Stimulated activated naive CD8-positive, alpha-beta T cell treated with anti-CD3 and anti-CD28 coated beads, Interleukin-15, amount 100 ng/mL, for 72 hours (primary cell): ENCODE results near the gene ATP9B.

Source experiments
- ATAC-seq: fragments of 150-1000 bp; cut with Tn5 transposase; 2 replicates; pipeline ENCODE4 v1.10.0; 2021; ENCODE audit warnings: mild to moderate bottlenecking, moderate library complexity
- DNase-seq, 2 donors: peaks; one replicate each; pipeline ENCODE4 v3.0.0; 2021 to 2022
- H3K27ac Mint-ChIP-seq, 2 donors: one replicate each; pipeline ENCODE4 v1.8.0; 2022; ENCODE audit warnings: mild to moderate bottlenecking in 2 of 2, mixed read lengths in 2 of 2, moderate library complexity in 2 of 2
- H3K27me3 Mint-ChIP-seq: one replicate; pipeline ENCODE4 v1.8.0; 2022; ENCODE audit warnings: mixed read lengths
- H3K4me1 Mint-ChIP-seq: one replicate; pipeline ENCODE4 v1.8.0; 2022; ENCODE audit warnings: mild to moderate bottlenecking, mixed read lengths
- H3K4me3 Mint-ChIP-seq, 2 donors: one replicate each; pipeline ENCODE4 v1.8.0; 2022; ENCODE audit warnings: mild to moderate bottlenecking in 2 of 2, mixed read lengths in 2 of 2, moderate library complexity in 1 of 2
- H3K9me3 Mint-ChIP-seq, 2 donors: one replicate each; pipeline ENCODE4 v1.8.0; 2022; ENCODE audit warnings: mixed read lengths in 2 of 2

ATP9B gene

DNA sequence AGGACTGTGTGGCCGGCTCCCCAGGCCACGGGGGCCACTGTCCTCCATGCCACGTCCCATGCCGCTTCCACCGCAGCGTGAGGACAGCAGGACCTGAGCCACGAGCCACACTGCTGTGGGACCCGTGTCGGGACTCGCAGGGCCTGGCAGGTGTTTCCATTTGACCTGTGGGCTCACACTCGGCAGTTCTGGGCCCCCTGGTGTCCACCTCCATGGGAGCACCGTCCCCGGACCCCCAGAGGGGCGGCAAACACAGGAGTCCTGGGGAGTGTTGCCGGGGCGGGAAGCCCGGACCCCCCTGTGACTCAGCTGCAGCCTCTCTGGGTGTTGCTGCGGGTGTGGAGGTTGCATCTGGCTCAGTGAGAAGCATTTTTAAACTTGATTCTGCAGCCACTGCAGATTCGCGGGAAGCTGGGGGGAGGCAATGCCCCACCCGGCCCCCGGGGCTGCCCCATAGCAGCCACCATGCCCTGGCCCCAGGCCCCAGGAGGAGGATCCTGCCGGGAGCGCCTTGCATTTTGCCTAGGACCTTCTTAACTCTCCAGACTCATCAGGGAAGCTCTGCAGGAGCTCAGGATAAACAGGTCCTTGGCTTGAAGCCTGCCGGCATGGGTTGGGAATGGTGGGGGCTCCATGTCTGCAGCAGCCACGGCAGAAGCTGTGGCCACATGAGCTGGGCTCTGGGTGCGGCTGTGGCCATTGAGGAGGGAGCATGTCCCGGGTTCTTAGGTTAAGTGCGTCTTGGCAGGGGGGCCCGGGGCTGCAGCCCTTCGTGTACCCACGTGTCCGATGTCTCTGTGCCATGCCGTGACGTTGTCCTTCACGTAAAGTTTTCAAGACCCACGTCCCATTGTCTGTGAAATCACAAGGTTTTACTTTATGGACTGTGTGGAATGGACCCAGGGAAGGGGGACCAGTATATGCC lies 357.4 kb downstream of the ATP9B start:
- Mint-ChIP-seq H3K27ac (peak overlapping the region in 1 of 2 donors; percentile 34), H3K9me3 (no peaks in the 10 kb centered on the region), H3K27me3 (no peaks in the 10 kb centered on the region), H3K4me3 (no peak overlapping the region), H3K4me1 (peaks cover 47% of the 10 kb centered on the region)
- ATAC-seq (peak; percentile 10), DNase-seq (no peak)

DNA sequence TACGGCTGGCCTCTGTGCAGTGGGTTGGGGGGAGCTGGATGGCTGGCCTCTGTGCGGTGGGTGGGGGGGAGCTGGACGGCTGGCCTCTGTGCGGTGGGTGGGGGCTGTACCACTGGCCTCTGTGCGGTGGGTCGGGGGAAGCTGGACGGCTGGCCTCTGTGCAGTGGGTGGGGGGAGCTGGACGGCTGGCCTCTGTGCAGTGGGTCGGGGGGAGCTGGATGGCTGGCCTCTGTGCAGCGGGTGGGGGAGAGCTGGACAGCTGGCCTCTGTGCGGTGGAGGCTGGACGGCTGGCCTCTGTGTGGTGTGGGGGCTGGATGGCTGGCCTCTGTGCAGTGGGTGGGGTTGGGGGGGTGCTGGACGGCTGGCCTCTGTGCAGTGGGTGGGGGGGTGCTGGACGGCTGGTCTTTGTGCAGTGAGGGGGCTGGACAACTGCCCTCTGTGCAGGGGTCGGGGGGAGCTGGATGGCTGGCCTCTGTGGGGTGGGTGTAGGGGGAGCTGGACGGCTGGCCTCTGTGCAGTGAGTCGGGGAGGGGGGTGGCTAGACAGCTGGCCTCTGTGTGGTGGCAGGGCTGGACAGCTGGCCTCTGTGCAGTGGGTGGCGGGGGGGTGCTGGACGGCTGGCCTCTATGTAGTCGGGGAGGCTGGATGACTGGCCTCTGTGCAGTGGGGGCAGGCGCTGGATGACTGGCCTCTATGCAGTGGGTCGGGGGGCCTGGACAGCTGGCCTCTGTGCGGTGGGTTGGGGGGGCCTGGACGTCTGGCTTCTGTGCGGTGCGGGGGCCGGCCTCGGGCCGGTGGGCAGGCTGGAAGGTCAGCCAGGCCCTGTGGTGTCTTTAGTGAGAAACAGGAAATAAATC lies 358.4 kb downstream of the ATP9B start:
- peaks cover 50% of the 10 kb centered on the region for H3K4me1 Mint-ChIP-seq
- no peaks in the 10 kb centered on the region for H3K27me3 Mint-ChIP-seq
- no peaks in the 10 kb centered on the region for H3K9me3 Mint-ChIP-seq
- no peak for DNase-seq
- H3K4me3 Mint-ChIP-seq, result no peak overlapping the region
- ATAC-seq, result peak; percentile 21
- no peak overlapping the region for H3K27ac Mint-ChIP-seq
